CD4-positive, alpha-beta T cell (primary cell): ENCODE data around the gene DAZL. TPM values are rescaled to one million over a fixed set of nuclear protein-coding genes. Genes with fewer than 3 reads are reported as not detected.

ENCODE experiments used
- ATAC-seq: fragments of 200-7000 bp; cut with Tn5 transposase; one replicate; pipeline ENCODE4 v1.10.0; 2022; ENCODE audit warnings: mild to moderate bottlenecking; ENCODE audit not compliant: poor library complexity
- CTCF ChIA-PET: fragments of 350-600 bp; sonication (Branson Sonifier 250); formaldehyde crosslinking; loops from one replicate; lab custom pipeline; 2021; ENCODE audit warnings: antibody characterized with exemption, inconsistent platforms; lab: Charles Lee
- POLR2A ChIA-PET: fragments of 350-600 bp; sonication (Branson Sonifier 250); formaldehyde crosslinking; loops from one replicate; lab custom pipeline; 2021; ENCODE audit warnings: antibody characterized with exemption, inconsistent platforms; lab: Charles Lee
- DNase-seq, 14 experiments: peaks; one replicate each; pipeline ENCODE4 v3.0.0-alpha.2; 2013 to 2020; ENCODE audit warnings: mixed read lengths in 2 of 14
- H3K27ac ChIP-seq, 2 donors: one replicate each; pipeline versions ENCODE4 v1.5.1 to v1.7.0; 2013; ENCODE audit warnings: low read length in 2 of 2, low read depth in 1 of 2, mild to moderate bottlenecking in 1 of 2
- H3K27me3 ChIP-seq, 2 experiments: 1 replicate in 1 of 2; 2 replicates in 1 of 2; pipeline versions ENCODE4 v1.6.1 to v1.7.0; 2013; ENCODE audit warnings: low read length in 2 of 2, control low read depth in 1 of 2, mild to moderate bottlenecking in 1 of 2, moderate library complexity in 1 of 2; ENCODE audit not compliant: insufficient read depth in 2 of 2, control insufficient read depth in 1 of 2
- H3K36me3 ChIP-seq: one replicate; pipeline ENCODE4 v1.6.1; 2013; ENCODE audit warnings: low read length, control low read depth; ENCODE audit not compliant: insufficient read depth
- H3K4me1 ChIP-seq: one replicate; pipeline ENCODE4 v1.6.1; 2013; ENCODE audit warnings: low read length, control low read depth; ENCODE audit not compliant: insufficient read depth
- H3K4me3 ChIP-seq: one replicate; pipeline ENCODE4 v1.5.1; 2013; ENCODE audit warnings: mild to moderate bottlenecking, low read length, moderate library complexity
- H3K9me3 ChIP-seq, 2 experiments: 1 replicate in 1 of 2; 2 replicates in 1 of 2; pipeline versions ENCODE4 v1.6.1 to v1.7.0; 2013; ENCODE audit warnings: low read length in 2 of 2, mild to moderate bottlenecking in 2 of 2, control low read depth in 1 of 2, moderate library complexity in 1 of 2; ENCODE audit not compliant: control insufficient read depth in 1 of 2, insufficient read depth in 1 of 2
- H3K27ac Mint-ChIP-seq: one replicate; pipeline ENCODE4 v1.8.0; 2020; ENCODE audit warnings: mixed read lengths
- H3K27me3 Mint-ChIP-seq: one replicate; pipeline ENCODE4 v1.8.0; 2021; ENCODE audit warnings: mixed read lengths
- H3K36me3 Mint-ChIP-seq: one replicate; pipeline ENCODE4 v1.8.0; 2021; ENCODE audit warnings: low read depth, mixed read lengths
- H3K4me1 Mint-ChIP-seq: one replicate; pipeline ENCODE4 v1.8.0; 2021; ENCODE audit warnings: low read depth, mixed read lengths
- H3K4me3 Mint-ChIP-seq: one replicate; pipeline ENCODE4 v1.8.0; 2020; ENCODE audit warnings: mild to moderate bottlenecking, mixed read lengths
- H3K9me3 Mint-ChIP-seq: one replicate; pipeline ENCODE4 v1.8.0; 2020; ENCODE audit warnings: mixed read lengths
- intact Hi-C, 2 experiments: fragments of 100-400 bp; cut with DNase I in 1 of 2; cut with micrococcal nuclease in 1 of 2; formaldehyde crosslinking; loops; one replicate each; pipeline versions ENCODE4 v1.15.1 to v1.9.0; 2023 to 2025; cut with DNase I, micrococcal nuclease
- total RNA-seq, 174 experiments: library from RNA in 2 of 174; stranded (reverse) in 2 of 174; gene quantifications; one replicate each; pipeline ENCODE4 v1.2.3 and lab custom pipeline; 2021 to 2026
- TF ChIP-seq, protein P1 (sequence below): fragments of 200-600 bp; IDR thresholded peaks from one replicate; pipeline ENCODE4 v1.8.0; 2022; ENCODE audit warnings: antibody characterized with exemption, mild to moderate bottlenecking

The DAZL gene
- total RNA-seq, 2 experiments from 2014 or later = not detected

- Mint-ChIP-seq H3K27me3 (no peaks in the 10 kb centered on the region), H3K4me1 (no peaks in the 10 kb centered on the region), H3K27ac (no peak overlapping the region), H3K36me3 (no peaks in the 10 kb centered on the region), H3K9me3 (no peaks in the 10 kb centered on the region), H3K4me3 (no peak overlapping the region)
- Histone ChIP-seq H3K36me3 (no peaks in the 10 kb centered on the region), H3K27me3 (no peaks in the 10 kb centered on the region), H3K9me3 (no peaks in the 10 kb centered on the region), H3K4me3 (no peak overlapping the region), H3K4me1 (no peaks in the 10 kb centered on the region), H3K27ac (no peak overlapping the region)
- TF ChIP-seq, protein P1, sequence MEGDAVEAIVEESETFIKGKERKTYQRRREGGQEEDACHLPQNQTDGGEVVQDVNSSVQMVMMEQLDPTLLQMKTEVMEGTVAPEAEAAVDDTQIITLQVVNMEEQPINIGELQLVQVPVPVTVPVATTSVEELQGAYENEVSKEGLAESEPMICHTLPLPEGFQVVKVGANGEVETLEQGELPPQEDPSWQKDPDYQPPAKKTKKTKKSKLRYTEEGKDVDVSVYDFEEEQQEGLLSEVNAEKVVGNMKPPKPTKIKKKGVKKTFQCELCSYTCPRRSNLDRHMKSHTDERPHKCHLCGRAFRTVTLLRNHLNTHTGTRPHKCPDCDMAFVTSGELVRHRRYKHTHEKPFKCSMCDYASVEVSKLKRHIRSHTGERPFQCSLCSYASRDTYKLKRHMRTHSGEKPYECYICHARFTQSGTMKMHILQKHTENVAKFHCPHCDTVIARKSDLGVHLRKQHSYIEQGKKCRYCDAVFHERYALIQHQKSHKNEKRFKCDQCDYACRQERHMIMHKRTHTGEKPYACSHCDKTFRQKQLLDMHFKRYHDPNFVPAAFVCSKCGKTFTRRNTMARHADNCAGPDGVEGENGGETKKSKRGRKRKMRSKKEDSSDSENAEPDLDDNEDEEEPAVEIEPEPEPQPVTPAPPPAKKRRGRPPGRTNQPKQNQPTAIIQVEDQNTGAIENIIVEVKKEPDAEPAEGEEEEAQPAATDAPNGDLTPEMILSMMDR = no peak
- intact Hi-C loops = no loop called here
- DNase-seq (no peak), ATAC-seq (no peak)
- ChIA-PET CTCF (interaction anchor here (1.5 kb wide), 1 partner anchor 9 kb away, joined by 5 read pairs; no protein-coding TSS in a partner anchor), POLR2A (no interaction called here)
These were observed 45.4 kb downstream of the DAZL start for GRCh38 chr3:16559653-16560365.

DNA sequence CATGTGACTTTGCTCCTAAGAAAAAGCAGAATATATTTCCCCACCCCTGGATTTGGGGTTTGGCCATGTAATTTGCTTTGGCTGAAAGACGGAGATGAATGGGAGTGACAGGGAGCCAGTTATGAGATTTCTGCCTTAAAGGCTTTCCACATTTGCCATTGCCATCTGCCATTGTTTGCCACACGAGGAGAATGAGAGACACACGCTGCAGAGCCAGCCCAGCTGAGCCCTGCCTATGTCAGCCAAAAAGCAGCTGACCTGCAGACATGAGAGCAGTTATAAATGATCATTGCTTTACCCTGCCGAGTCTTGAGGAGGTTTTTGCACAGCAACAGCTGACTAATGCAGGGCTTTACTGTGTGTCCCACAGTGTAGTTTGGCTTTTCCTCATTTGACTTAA is 51.1 kb downstream of the DAZL start:
- peaks cover 4% of the 10 kb centered on the region for H3K27me3 Mint-ChIP-seq
- H3K27ac Mint-ChIP-seq = no peak overlapping the region
- Histone ChIP-seq H3K27ac (no peak overlapping the region), H3K27me3 (no peaks in the 10 kb centered on the region), H3K4me1 (peaks cover 5% of the 10 kb centered on the region), H3K9me3 (no peaks in the 10 kb centered on the region), H3K4me3 (no peak overlapping the region), H3K36me3 (no peaks in the 10 kb centered on the region)
- no peak for ATAC-seq
- ChIA-PET POLR2A (no interaction called here), CTCF (no interaction called here)
- H3K36me3 Mint-ChIP-seq = no peaks in the 10 kb centered on the region
- H3K4me3 Mint-ChIP-seq = no peak overlapping the region
- TF ChIP-seq, protein P1 = no peak
- H3K9me3 Mint-ChIP-seq = no peaks in the 10 kb centered on the region
- no peaks in the 10 kb centered on the region for H3K4me1 Mint-ChIP-seq
- intact Hi-C loops = loop anchor here in 1 of 2 experiments (5.0 kb wide), 1 partner anchor 737 kb away; no protein-coding TSS in a partner anchor
- no peak for DNase-seq

GRCh38 chr3:16552757-16553156 is 52.5 kb downstream of the DAZL start:
- H3K27ac ChIP-seq = no peak overlapping the region
- Mint-ChIP-seq H3K9me3 (no peaks in the 10 kb centered on the region), H3K4me3 (no peak overlapping the region), H3K4me1 (no peaks in the 10 kb centered on the region), H3K36me3 (no peaks in the 10 kb centered on the region), H3K27ac (no peak overlapping the region), H3K27me3 (peaks cover 4% of the 10 kb centered on the region)
- ChIA-PET CTCF (interaction anchor here (0.6 kb wide), 1 partner anchor 276 kb away, joined by 3 read pairs; no protein-coding TSS in a partner anchor), POLR2A (interaction anchor here (0.6 kb wide), 1 partner anchor 262 kb away, joined by 3 read pairs; no protein-coding TSS in a partner anchor)
- H3K4me1 ChIP-seq = peaks cover 5% of the 10 kb centered on the region
- no peaks in the 10 kb centered on the region for H3K36me3 ChIP-seq
- H3K27me3 ChIP-seq = no peaks in the 10 kb centered on the region
- no peak overlapping the region for H3K4me3 ChIP-seq
- intact Hi-C loops = loop anchor here in 1 of 2 experiments (5.0 kb wide), 1 partner anchor 735 kb away; no protein-coding TSS in a partner anchor
- no peak for DNase-seq
- ATAC-seq = no peak
- TF ChIP-seq, protein P1 = no peak
- H3K9me3 ChIP-seq = no peaks in the 10 kb centered on the region
